Measurements from ENCODE around the gene GPR25. TPM values are rescaled to one million over a fixed set of nuclear protein-coding genes. Genes with fewer than 3 reads are reported as not detected.

Gene GPR25
- total and polyA plus RNA-seq, 4 experiments from 2014 or later = 7.7 to 66.5 (median 16.1) TPM

- H3K4me1 ChIP-seq (ENCODE audit: insufficient read depth, low read length) = peaks cover 47% of the 10 kb centered on the region
- Mint-ChIP-seq H3K27ac (peak overlapping the region; percentile 72 to 96 (median 82)), H3K4me1 (peaks cover 27 to 61% (median 40%) of the 10 kb centered on the region in 4 donors), H3K27me3 (no peaks in the 10 kb centered on the region), H3K36me3 (no peaks in the 10 kb centered on the region), H3K9me3 (no peaks in the 10 kb centered on the region), H3K4me3 (peak overlapping the region; percentile 57 to 77 (median 70))
- peak overlapping the region in 1 of 2 donors; percentile 5 for H3K4me3 ChIP-seq (ENCODE audit: low read length in 2 of 2)
- no peaks in the 10 kb centered on the region for H3K27me3 ChIP-seq (ENCODE audit: insufficient read depth, low read length)
- H3K27ac ChIP-seq (ENCODE audit: low read depth, low read length) = peak overlapping the region; percentile 67
- POLR2A ChIA-PET (ENCODE audit: partially characterized antibody) = interaction anchor here (0.6 to 3.1 kb wide), 8 partner anchors 9 to 301 kb away, joined by 3 to 27 read pairs (median 6); partner anchors contain the start of gene GPR25
- intact Hi-C loops (cut with micrococcal nuclease) = loop anchor here (1.0 kb wide), 1 partner anchor 7 kb away; no protein-coding TSS in a partner anchor
- CTCF ChIA-PET (ENCODE audit: partially characterized antibody) = interaction anchor here (0.7 to 1.1 kb wide), 4 partner anchors 9 to 26 kb away, joined by 3 to 5 read pairs (median 3); partner anchors contain the start of gene GPR25
- H3K36me3 ChIP-seq (ENCODE audit: insufficient read depth, low read length) = no peaks in the 10 kb centered on the region
- peak in 3 of 5 donors; percentile 38 to 58 (median 47) for DNase-seq
- H3K9me3 ChIP-seq (ENCODE audit: control insufficient read depth in 1 of 2, low read length in 2 of 2) = no peaks in the 10 kb centered on the region
Measured at GRCh38 chr1:200862713-200863415, 9.9 kb upstream of the GPR25 start.

DNA sequence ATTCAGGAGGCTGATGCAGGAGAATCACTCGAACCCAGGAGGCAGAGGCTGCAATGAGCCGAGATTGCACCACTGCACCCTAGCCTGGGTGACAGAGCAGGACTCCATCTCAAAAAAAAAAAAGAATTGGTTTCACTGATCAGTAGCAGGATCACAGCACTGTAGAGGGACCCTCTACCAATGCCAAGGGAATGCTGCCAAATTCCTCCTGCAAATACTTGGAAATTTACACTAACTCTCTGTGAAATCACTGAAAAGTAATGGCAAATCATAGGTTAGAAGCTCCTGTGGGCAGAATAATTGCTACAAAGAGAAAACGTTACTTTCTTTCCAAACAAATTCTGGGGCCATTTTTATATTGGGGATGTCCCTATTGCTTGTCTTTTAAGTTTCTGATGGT, 6.7 kb upstream of the GPR25 start:
- Histone ChIP-seq H3K9me3 (ENCODE audit: control insufficient read depth in 1 of 2, low read length in 2 of 2) (no peaks in the 10 kb centered on the region), H3K36me3 (ENCODE audit: insufficient read depth, low read length) (no peaks in the 10 kb centered on the region), H3K4me1 (ENCODE audit: insufficient read depth, low read length) (peaks cover 67% of the 10 kb centered on the region), H3K4me3 (ENCODE audit: low read length in 2 of 2) (no peak overlapping the region), H3K27ac (ENCODE audit: low read depth, low read length) (no peak overlapping the region), H3K27me3 (ENCODE audit: insufficient read depth, low read length) (no peaks in the 10 kb centered on the region)
- Mint-ChIP-seq H3K9me3 (no peaks in the 10 kb centered on the region), H3K4me3 (peak overlapping the region in 1 of 8 donors; percentile 46), H3K36me3 (no peaks in the 10 kb centered on the region), H3K4me1 (peaks cover 42 to 75% (median 54%) of the 10 kb centered on the region in 4 donors), H3K27ac (peak overlapping the region in 4 of 7 donors; percentile 22 to 78 (median 50)), H3K27me3 (no peaks in the 10 kb centered on the region)
- POLR2A ChIA-PET (ENCODE audit: partially characterized antibody) = interaction anchor here (1.0 to 2.8 kb wide), 4 partner anchors 11 to 39 kb away, joined by 3 to 15 read pairs (median 8); no protein-coding TSS in a partner anchor
- CTCF ChIA-PET (ENCODE audit: partially characterized antibody) = interaction anchor here (0.7 to 1.4 kb wide), 4 partner anchors 11 to 257 kb away, joined by 3 to 4 read pairs (median 4); no protein-coding TSS in a partner anchor
- DNase-seq = no peak
- intact Hi-C loops (cut with micrococcal nuclease) = no loop called here

- no peaks in the 10 kb centered on the region for H3K9me3 ChIP-seq (ENCODE audit: control insufficient read depth in 1 of 2, low read length in 2 of 2)
- H3K27me3 ChIP-seq (ENCODE audit: insufficient read depth, low read length) = no peaks in the 10 kb centered on the region
- peaks cover 46 to 79% (median 58%) of the 10 kb centered on the region in 4 donors for H3K4me1 Mint-ChIP-seq
- CTCF ChIA-PET (ENCODE audit: partially characterized antibody) = interaction anchor here (0.7 to 1.4 kb wide), 4 partner anchors 10 to 258 kb away, joined by 3 to 4 read pairs (median 4); no protein-coding TSS in a partner anchor
- H3K27me3 Mint-ChIP-seq = no peaks in the 10 kb centered on the region
- no peaks in the 10 kb centered on the region for H3K36me3 ChIP-seq (ENCODE audit: insufficient read depth, low read length)
- H3K36me3 Mint-ChIP-seq = no peaks in the 10 kb centered on the region
- H3K9me3 Mint-ChIP-seq = no peaks in the 10 kb centered on the region
- no peak overlapping the region for H3K27ac ChIP-seq (ENCODE audit: low read depth, low read length)
- POLR2A ChIA-PET (ENCODE audit: partially characterized antibody) = interaction anchor here (1.0 to 2.8 kb wide), 4 partner anchors 10 to 39 kb away, joined by 3 to 15 read pairs (median 8); no protein-coding TSS in a partner anchor
- H3K4me3 Mint-ChIP-seq = peak overlapping the region in 3 of 8 donors; percentile 14 to 46 (median 39)
- peaks cover 71% of the 10 kb centered on the region for H3K4me1 ChIP-seq (ENCODE audit: insufficient read depth, low read length)
- H3K27ac Mint-ChIP-seq = peak overlapping the region in 5 of 7 donors; percentile 46 to 83 (median 78)
- intact Hi-C loops (cut with micrococcal nuclease) = no loop called here
- no peak overlapping the region for H3K4me3 ChIP-seq (ENCODE audit: low read length in 2 of 2)
- DNase-seq = no peak
Measured at GRCh38 chr1:200866521-200866920, 6.3 kb upstream of the GPR25 start.

GRCh38 chr1:200867018-200867811, 5.6 kb upstream of the GPR25 start:
- POLR2A ChIA-PET (ENCODE audit: partially characterized antibody) = interaction anchor here (1.1 to 2.8 kb wide), 3 partner anchors 10 to 24 kb away, joined by 3 to 15 read pairs (median 14); no protein-coding TSS in a partner anchor
- Mint-ChIP-seq H3K9me3 (no peaks in the 10 kb centered on the region), H3K27ac (peak overlapping the region; percentile 30 to 83 (median 73)), H3K36me3 (no peaks in the 10 kb centered on the region), H3K27me3 (no peaks in the 10 kb centered on the region), H3K4me3 (peak overlapping the region in 7 of 8 donors; percentile 36 to 57 (median 47)), H3K4me1 (peaks cover 45 to 82% (median 61%) of the 10 kb centered on the region in 4 donors)
- Histone ChIP-seq H3K36me3 (ENCODE audit: insufficient read depth, low read length) (no peaks in the 10 kb centered on the region), H3K9me3 (ENCODE audit: control insufficient read depth in 1 of 2, low read length in 2 of 2) (no peaks in the 10 kb centered on the region), H3K27me3 (ENCODE audit: insufficient read depth, low read length) (no peaks in the 10 kb centered on the region), H3K4me1 (ENCODE audit: insufficient read depth, low read length) (peaks cover 72% of the 10 kb centered on the region), H3K27ac (ENCODE audit: low read depth, low read length) (peak overlapping the region; percentile 37), H3K4me3 (ENCODE audit: low read length in 2 of 2) (no peak overlapping the region)
- CTCF ChIA-PET (ENCODE audit: partially characterized antibody) = interaction anchor here (1.4 to 1.7 kb wide), 2 partner anchors 11 to 245 kb away, joined by 4 to 6 read pairs; no protein-coding TSS in a partner anchor
- intact Hi-C loops (cut with micrococcal nuclease) = no loop called here
- no peak for DNase-seq

GRCh38 chr1:200869376-200869752, 3.4 kb upstream of the GPR25 start:
- no peaks in the 10 kb centered on the region for H3K36me3 ChIP-seq (ENCODE audit: insufficient read depth, low read length)
- intact Hi-C loops (cut with micrococcal nuclease) = no loop called here
- H3K27me3 Mint-ChIP-seq = peaks cover 0 to 2% of the 10 kb centered on the region in 2 donors
- H3K36me3 Mint-ChIP-seq = no peaks in the 10 kb centered on the region
- peak overlapping the region in 7 of 8 donors; percentile 55 to 86 (median 70) for H3K4me3 Mint-ChIP-seq
- H3K27ac Mint-ChIP-seq = peak overlapping the region; percentile 77 to 94 (median 91)
- no peaks in the 10 kb centered on the region for H3K9me3 ChIP-seq (ENCODE audit: control insufficient read depth in 1 of 2, low read length in 2 of 2)
- H3K4me3 ChIP-seq (ENCODE audit: low read length in 2 of 2) = peak overlapping the region in 1 of 2 donors; percentile 4
- peaks cover 63% of the 10 kb centered on the region for H3K4me1 ChIP-seq (ENCODE audit: insufficient read depth, low read length)
- POLR2A ChIA-PET (ENCODE audit: partially characterized antibody) = interaction anchor here (1.1 to 1.6 kb wide), 4 partner anchors 10 to 22 kb away, joined by 3 to 16 read pairs (median 6); no protein-coding TSS in a partner anchor
- H3K9me3 Mint-ChIP-seq = no peaks in the 10 kb centered on the region
- H3K27me3 ChIP-seq (ENCODE audit: insufficient read depth, low read length) = no peaks in the 10 kb centered on the region
- CTCF ChIA-PET (ENCODE audit: partially characterized antibody) = no interaction called here
- peak overlapping the region; percentile 50 for H3K27ac ChIP-seq (ENCODE audit: low read depth, low read length)
- peaks cover 40 to 70% (median 55%) of the 10 kb centered on the region in 4 donors for H3K4me1 Mint-ChIP-seq
- no peak for DNase-seq

DNA sequence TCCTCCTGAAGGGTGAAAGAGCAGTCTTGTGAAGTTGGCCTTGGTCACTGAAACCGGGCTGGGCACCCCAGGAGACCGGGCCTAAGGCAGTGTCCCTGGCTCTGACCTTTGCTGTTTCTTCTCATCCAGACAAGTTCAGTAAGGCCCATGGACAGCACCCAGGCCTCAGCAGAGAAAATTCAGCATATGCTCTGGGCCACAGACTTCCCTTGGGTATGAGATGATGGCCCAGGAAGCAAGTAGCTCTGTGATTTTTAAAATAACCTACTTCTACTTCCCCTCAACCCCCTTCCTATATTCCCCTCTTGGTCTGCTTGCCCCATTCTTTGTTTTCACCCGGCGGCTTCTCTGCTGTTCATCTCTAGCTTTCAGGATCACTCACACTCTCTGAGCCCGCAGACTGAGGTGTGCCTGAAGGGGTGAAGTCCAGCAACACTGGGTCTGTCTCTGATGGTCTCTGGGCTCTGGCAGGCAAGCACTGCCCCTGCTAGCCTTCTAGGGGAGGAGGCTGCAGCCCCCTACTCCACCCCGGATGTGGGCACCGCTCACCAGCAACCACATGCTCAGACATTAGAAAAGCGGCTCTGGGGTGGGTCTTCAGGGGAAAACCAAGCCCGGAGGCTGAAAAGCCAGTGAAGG, 2.9 kb upstream of the GPR25 start:
- Histone ChIP-seq H3K4me3 (ENCODE audit: low read length in 2 of 2) (peak overlapping the region in 1 of 2 donors; percentile 4), H3K4me1 (ENCODE audit: insufficient read depth, low read length) (peaks cover 62% of the 10 kb centered on the region), H3K36me3 (ENCODE audit: insufficient read depth, low read length) (no peaks in the 10 kb centered on the region), H3K27ac (ENCODE audit: low read depth, low read length) (peak overlapping the region; percentile 50), H3K27me3 (ENCODE audit: insufficient read depth, low read length) (no peaks in the 10 kb centered on the region), H3K9me3 (ENCODE audit: control insufficient read depth in 1 of 2, low read length in 2 of 2) (no peaks in the 10 kb centered on the region)
- DNase-seq = peak in 4 of 5 donors; percentile 48 to 57 (median 50)
- peaks cover 0 to 6% of the 10 kb centered on the region in 2 donors for H3K27me3 Mint-ChIP-seq
- H3K4me3 Mint-ChIP-seq = peak overlapping the region; percentile 55 to 86 (median 68)
- CTCF ChIA-PET (ENCODE audit: partially characterized antibody) = interaction anchor here (0.6 kb wide), 1 partner anchor 548 kb away, joined by 3 read pairs; no protein-coding TSS in a partner anchor
- H3K4me1 Mint-ChIP-seq = peaks cover 43 to 72% (median 58%) of the 10 kb centered on the region in 4 donors
- H3K36me3 Mint-ChIP-seq = peaks cover 0 to 5% of the 10 kb centered on the region in 2 donors
- H3K9me3 Mint-ChIP-seq = no peaks in the 10 kb centered on the region
- POLR2A ChIA-PET (ENCODE audit: partially characterized antibody) = interaction anchor here (1.1 to 1.6 kb wide), 4 partner anchors 9 to 21 kb away, joined by 3 to 16 read pairs (median 6); no protein-coding TSS in a partner anchor
- intact Hi-C loops (cut with micrococcal nuclease) = loop anchor here (1.0 to 2.0 kb wide), 2 partner anchors 8 to 19 kb away; no protein-coding TSS in a partner anchor
- peak overlapping the region; percentile 77 to 94 (median 91) for H3K27ac Mint-ChIP-seq

Measured in CD4-positive, alpha-beta memory T cell (primary cell).